Measurements from ENCODE around the gene SPATC1L. TPM values are rescaled to one million over a fixed set of nuclear protein-coding genes. Genes with fewer than 3 reads are reported as not detected.

The SPATC1L gene
- total and polyA plus RNA-seq, 2 of the 8 experiments (the other 6 are each of a cell fraction or from before 2014, with no cell fraction given) = 24.9 to 50.0 TPM

DNA sequence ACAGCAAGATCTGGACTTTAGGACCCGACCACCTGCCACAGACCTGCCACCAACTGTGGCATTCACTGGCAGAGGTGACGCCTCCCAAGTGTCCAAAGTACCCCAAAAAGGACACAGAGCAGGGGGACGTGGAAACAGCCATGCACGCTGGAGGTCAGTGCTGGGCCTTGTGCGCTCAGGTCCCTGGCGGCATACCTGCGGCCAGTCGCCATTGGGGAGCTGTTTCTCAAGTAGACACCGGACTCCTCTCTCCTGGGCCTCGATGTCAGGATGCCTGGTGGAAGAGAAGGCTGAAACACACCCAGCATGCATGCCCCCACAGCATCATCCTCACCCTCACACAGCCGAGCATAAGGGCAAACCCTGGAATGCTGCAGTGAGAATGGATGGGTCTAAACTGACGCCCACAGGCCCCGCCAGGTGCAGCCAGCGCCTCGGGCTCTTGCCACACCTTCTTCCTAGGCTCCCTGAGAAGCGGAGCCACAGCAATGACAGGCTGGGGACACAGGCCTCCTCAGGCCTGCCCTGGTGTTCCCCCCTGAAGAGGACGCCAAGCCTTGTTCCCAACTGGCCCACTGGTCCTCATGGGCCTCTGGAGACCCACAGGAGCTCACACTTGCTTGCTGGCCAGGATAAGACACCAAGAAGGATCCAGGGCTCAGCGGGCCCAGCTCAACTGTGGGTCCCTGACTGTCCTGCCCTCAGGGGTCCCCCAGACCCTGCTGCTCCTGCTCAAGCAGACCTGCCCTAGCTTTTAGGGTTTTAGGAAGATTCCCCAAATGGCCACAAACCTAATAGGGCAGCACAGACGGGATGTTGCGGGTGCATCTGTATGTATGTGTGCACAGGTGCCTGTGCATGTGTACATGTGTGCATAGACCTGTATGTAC lies 7.7 kb upstream of the SPATC1L start:
- Histone ChIP-seq H4K8ac (ENCODE audit: extremely low read depth, insufficient read depth, low read length) (no peak overlapping the region; the same call in 1 of the 2 replicates), H3K23ac (ENCODE audit: insufficient read length) (no peak overlapping the region), H2AFZ (ENCODE audit: low read length) (no peak overlapping the region), H2AK5ac (ENCODE audit: low read depth, low read length) (no peak overlapping the region), H2BK5ac (ENCODE audit: low read depth, low read length) (0 out of 2 replicates have a peak overlapping the region, but pooled peaks have one; percentile 49), H3K79me1 (ENCODE audit: low read depth, low read length) (no peaks in the 10 kb centered on the region; the same call in 1 of the 2 replicates), H3K4me1 (replicated peaks in 1 of 4; ENCODE audit: control insufficient read depth in 3 of 4, insufficient read depth in 4 of 4, low read length in 3 of 4) (peaks cover 0 to 9% (median 0%) of the 10 kb centered on the region in 4 experiments; a peak in 2 of 7 replicates), H3K14ac (ENCODE audit: insufficient read length) (no peak overlapping the region), H4K5ac (ENCODE audit: insufficient read length, low read depth, low read length) (no peak overlapping the region), H2BK120ac (replicated peaks; ENCODE audit: low read depth, low read length) (no peak overlapping the region), H3K18ac (ENCODE audit: extremely low read depth, low read length) (no peak overlapping the region), H3K23me2 (ENCODE audit: low read depth, low read length) (no peaks in the 10 kb centered on the region), H2BK20ac (ENCODE audit: low read length) (no peak overlapping the region), H3K4ac (replicated peaks; ENCODE audit: insufficient read length, low read depth, low read length) (no peak overlapping the region), H3K4me2 (ENCODE audit: insufficient read depth in 1 of 2, low read depth in 2 of 2, low read length in 2 of 2) (no peak overlapping the region), H3K36me3 (ENCODE audit: control insufficient read depth in 2 of 4, insufficient read depth in 4 of 4, low read length in 3 of 4) (peaks cover 8 to 39% (median 22%) of the 10 kb centered on the region in 4 experiments; a peak in 7 of 8 replicates), H3K9me3 (ENCODE audit: insufficient read depth in 2 of 2, low read depth in 1 of 2, low read length in 1 of 2) (no peaks in the 10 kb centered on the region), H3K56ac (replicated peaks; ENCODE audit: insufficient read length, low read depth, low read length) (no peak overlapping the region), H4K20me1 (replicated peaks in 1 of 2; ENCODE audit: control insufficient read depth in 1 of 2, insufficient read depth in 2 of 2, low read length in 2 of 2) (peaks cover 2 to 18% of the 10 kb centered on the region in 2 experiments), H3K4me3 (ENCODE audit: extremely low read depth in 1 of 4, insufficient read depth in 2 of 4, low read depth in 3 of 4, low read length in 4 of 4) (no peak overlapping the region), H2BK12ac (ENCODE audit: low read depth, low read length) (peak overlapping the region; percentile 39; the same call in 1 of the 2 replicates), H2BK15ac (ENCODE audit: low read length) (no peak overlapping the region), H3K27me3 (replicated peaks in 1 of 4; ENCODE audit: control insufficient read depth in 3 of 4, extremely low read depth in 1 of 4, insufficient read depth in 3 of 4, low read length in 3 of 4) (no peaks in the 10 kb centered on the region), H3K9ac (replicated peaks in 1 of 4; ENCODE audit: extremely low read depth in 1 of 4, low read depth in 3 of 4, low read length in 3 of 4) (no peak overlapping the region), H4K91ac (replicated peaks; ENCODE audit: insufficient read length, low read length) (no peak overlapping the region), H3K79me2 (ENCODE audit: control insufficient read depth in 1 of 2, insufficient read depth in 2 of 2, low read length in 2 of 2) (no peaks in the 10 kb centered on the region), H3K27ac (ENCODE audit: low read depth, low read length) (no peak overlapping the region)
- ChIA-PET CTCF (ENCODE audit: partially characterized antibody) (interaction anchor here (0.7 kb wide), 1 partner anchor 48 kb away, joined by 3 read pairs; no protein-coding TSS in a partner anchor), POLR2A (ENCODE audit: partially characterized antibody) (interaction anchor here (0.6 kb wide), 1 partner anchor 11 kb away, joined by 3 read pairs; no protein-coding TSS in a partner anchor)
- FAIRE-seq = no peak
- peak in 1 of 2 experiments; percentile 42 for DNase-seq (ENCODE audit: low read depth in 1 of 2, low spot score in 2 of 2)
- TF ChIP-seq POLR2A (IDR thresholded peaks at IDR 0.05; ENCODE audit: control extremely low read depth in 1 of 2, low read depth in 2 of 2, low read length in 2 of 2) = no peak
- TF ChIP-seq SAP30 (IDR thresholded peaks at IDR 0.05; ENCODE audit: insufficient read depth, insufficient replicate concordance, low read length) = no peak
- TF ChIP-seq POLR2AphosphoS5 (IDR thresholded peaks at IDR 0.05; ENCODE audit: low read depth, low read length) = 0 out of 2 replicates have a peak, but pooled peaks have one; percentile 16
- TF ChIP-seq NRF1 (IDR thresholded peaks at IDR 0.05; ENCODE audit: low read depth, low read length) = no peak
- 94% methylated on average over 18 of the region's 20 CpGs; no CpG with 5 or more reads in 1 of the 2 experiments for WGBS, 2 experiments (ENCODE audit: extremely low coverage in 1 of 2, insufficient coverage in 1 of 2, insufficient read length in 1 of 2, insufficient replicate concordance in 2 of 2, low coverage in 1 of 2, low lambda C conversion rate in 2 of 2, missing lambda C conversion rate in 1 of 2)
